HG03442 (cell line): ENCODE results near the gene SPCS1.

Source experiments
- ATAC-seq: cut with Tn5 transposase; IDR thresholded peaks from one replicate; pipeline ENCODE4 v1.9.1; 2021; ENCODE audit warnings: mild to moderate bottlenecking, moderate library complexity; ENCODE audit not compliant: unreplicated experiment

The SPCS1 gene

GRCh38 chr3:52694528-52695189, 11.2 kb upstream of the SPCS1 start:
- ATAC-seq: no peak

- no peak for ATAC-seq
These were observed 9.9 kb upstream of the SPCS1 start for GRCh38 chr3:52695798-52696671.

- ATAC-seq: no peak
These were observed 8.9 kb upstream of the SPCS1 start for GRCh38 chr3:52696830-52697631.

GRCh38 chr3:52697632-52697965, 8.3 kb upstream of the SPCS1 start:
- no peak for ATAC-seq

- no peak for ATAC-seq
These were observed 2.6 kb upstream of the SPCS1 start for GRCh38 chr3:52703341-52703740.

- no peak for ATAC-seq
These were observed 1.1 kb upstream of the SPCS1 start for GRCh38 chr3:52704611-52705437.

- no peak for ATAC-seq
These were observed 543 bp upstream of the SPCS1 start for GRCh38 chr3:52705438-52705687.

- ATAC-seq: no peak
These were observed 1.7 kb downstream of the SPCS1 start for GRCh38 chr3:52707585-52707984.

GRCh38 chr3:52710512-52710911, 4.6 kb downstream of the SPCS1 start:
- no peak for ATAC-seq

GRCh38 chr3:52712291-52713212, 6.6 kb downstream of the SPCS1 start:
- ATAC-seq: no peak

GRCh38 chr3:52714335-52715302, 8.7 kb downstream of the SPCS1 start:
- ATAC-seq: no peak

GRCh38 chr3:52715714-52716305, 9.9 kb downstream of the SPCS1 start:
- no peak for ATAC-seq

- ATAC-seq: no peak
These were observed 13.7 kb downstream of the SPCS1 start for GRCh38 chr3:52719618-52720017.

- no peak for ATAC-seq
These were observed 15.3 kb downstream of the SPCS1 start for GRCh38 chr3:52721002-52721729.

GRCh38 chr3:52721730-52722008, 15.8 kb downstream of the SPCS1 start:
- no peak for ATAC-seq

GRCh38 chr3:52722491-52722890, 16.6 kb downstream of the SPCS1 start:
- ATAC-seq: no peak

- ATAC-seq: no peak
These were observed 18.0 kb downstream of the SPCS1 start for GRCh38 chr3:52723935-52724334.

- ATAC-seq: no peak
These were observed 18.6 kb downstream of the SPCS1 start for GRCh38 chr3:52724511-52724910.
